ENCODE measurements around the gene ACSL4.

- TF ChIP-seq CTCF (IDR thresholded peaks at IDR 0.05), result no peak
- TF ChIP-seq POLR2A (IDR thresholded peaks at IDR 0.05), result no peak
Observed at GRCh38 chrX:109638158-109638557, 94.9 kb downstream of the ACSL4 start.
